WI38 (cell line): Measurements from ENCODE around the gene THRB.
"Not testable (repeated sequence)": the region's sequence is repeated elsewhere in the genome, so short reads cannot be mapped to it uniquely, and the experiment has no call there.

Source experiments
- H3K4me3 ChIP-seq: 2 replicates; pipeline ENCODE4 v1.5.1; 2011; ENCODE audit warnings: low read depth, mild to moderate bottlenecking, control low read depth, low read length
- CTCF ChIP-seq: IDR thresholded peaks from 2 replicates; pipeline ENCODE4 v1.5.1; 2012; ENCODE audit warnings: low read depth, mild to moderate bottlenecking, control low read depth, low read length

Gene THRB

GRCh38 chr3:24096271-24096670, 398.4 kb downstream of the THRB start:
- no peak for TF ChIP-seq CTCF

GRCh38 chr3:24094818-24095217, 399.8 kb downstream of the THRB start:
- not testable (repeated sequence) for H3K4me3 ChIP-seq

More at GRCh38 chr3:24096271-24096670, 398.4 kb downstream of the THRB start:
- H3K4me3 ChIP-seq: no peak overlapping the region

- H3K4me3 ChIP-seq: no peak overlapping the region
- TF ChIP-seq CTCF: peak; percentile 32; the same call in 1 of the 2 replicates
Observed at GRCh38 chr3:24088782-24089181, 405.9 kb downstream of the THRB start.

- TF ChIP-seq CTCF: no peak
- H3K4me3 ChIP-seq: no peak overlapping the region
Observed at GRCh38 chr3:24087469-24087868, 407.2 kb downstream of the THRB start.

GRCh38 chr3:24086617-24087404, 407.8 kb downstream of the THRB start:
- no peak for TF ChIP-seq CTCF
- no peak overlapping the region for H3K4me3 ChIP-seq

- no peak overlapping the region for H3K4me3 ChIP-seq
- TF ChIP-seq CTCF: no peak
Observed at GRCh38 chr3:24086206-24086605, 408.4 kb downstream of the THRB start.

- no peak overlapping the region for H3K4me3 ChIP-seq
- no peak for TF ChIP-seq CTCF
Observed at GRCh38 chr3:24072193-24072592, 422.5 kb downstream of the THRB start.

- no peak overlapping the region for H3K4me3 ChIP-seq
- TF ChIP-seq CTCF: no peak
Observed at GRCh38 chr3:24069045-24069444, 425.6 kb downstream of the THRB start.
